HG03175 (cell line): ENCODE data around the gene SQSTM1.

Source experiments
- ATAC-seq: cut with Tn5 transposase; IDR thresholded peaks from one replicate; pipeline ENCODE4 v1.9.1; 2021; ENCODE audit warnings: mild to moderate bottlenecking, moderate library complexity; ENCODE audit not compliant: unreplicated experiment

Gene SQSTM1

GRCh38 chr5:179805070-179805528 lies 15.6 kb upstream of the SQSTM1 start:
- no peak for ATAC-seq

DNA sequence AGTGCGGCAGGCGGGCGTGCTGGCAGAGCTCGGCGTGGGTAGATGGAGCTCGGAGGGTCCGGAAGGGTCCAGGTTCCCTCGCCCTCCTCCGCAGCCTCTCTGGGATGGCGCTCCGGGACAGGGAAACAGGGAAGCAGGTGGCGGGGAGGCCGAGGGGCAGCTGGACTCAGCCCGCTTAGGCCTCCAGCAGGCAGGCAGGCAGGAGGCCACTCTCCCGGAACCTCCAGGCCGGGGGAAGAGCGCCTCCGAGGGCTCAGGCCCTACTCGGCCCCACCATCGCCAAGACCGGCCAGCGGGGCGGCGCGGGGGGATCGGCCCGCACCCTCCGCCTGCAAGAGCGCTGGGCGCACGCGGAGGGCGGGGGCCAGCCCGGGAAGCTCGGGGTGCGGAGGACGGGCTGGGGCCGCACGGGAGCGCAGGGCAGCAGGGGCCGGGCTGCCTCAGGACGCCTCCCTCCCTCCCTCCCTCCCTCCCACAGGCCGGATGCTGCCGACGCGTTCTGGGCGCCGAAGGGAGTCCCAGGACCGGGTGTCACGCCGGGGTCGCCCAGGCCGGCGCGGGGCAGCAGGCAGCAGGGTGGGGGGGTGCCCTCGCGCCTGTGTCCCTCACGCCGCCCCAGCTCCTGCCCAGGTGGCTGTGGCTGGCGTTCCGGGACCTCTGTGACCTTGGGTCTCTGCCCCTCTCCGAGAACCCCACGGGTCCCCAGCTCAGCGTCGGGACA lies 15.0 kb upstream of the SQSTM1 start:
- peak; percentile 31 for ATAC-seq

DNA sequence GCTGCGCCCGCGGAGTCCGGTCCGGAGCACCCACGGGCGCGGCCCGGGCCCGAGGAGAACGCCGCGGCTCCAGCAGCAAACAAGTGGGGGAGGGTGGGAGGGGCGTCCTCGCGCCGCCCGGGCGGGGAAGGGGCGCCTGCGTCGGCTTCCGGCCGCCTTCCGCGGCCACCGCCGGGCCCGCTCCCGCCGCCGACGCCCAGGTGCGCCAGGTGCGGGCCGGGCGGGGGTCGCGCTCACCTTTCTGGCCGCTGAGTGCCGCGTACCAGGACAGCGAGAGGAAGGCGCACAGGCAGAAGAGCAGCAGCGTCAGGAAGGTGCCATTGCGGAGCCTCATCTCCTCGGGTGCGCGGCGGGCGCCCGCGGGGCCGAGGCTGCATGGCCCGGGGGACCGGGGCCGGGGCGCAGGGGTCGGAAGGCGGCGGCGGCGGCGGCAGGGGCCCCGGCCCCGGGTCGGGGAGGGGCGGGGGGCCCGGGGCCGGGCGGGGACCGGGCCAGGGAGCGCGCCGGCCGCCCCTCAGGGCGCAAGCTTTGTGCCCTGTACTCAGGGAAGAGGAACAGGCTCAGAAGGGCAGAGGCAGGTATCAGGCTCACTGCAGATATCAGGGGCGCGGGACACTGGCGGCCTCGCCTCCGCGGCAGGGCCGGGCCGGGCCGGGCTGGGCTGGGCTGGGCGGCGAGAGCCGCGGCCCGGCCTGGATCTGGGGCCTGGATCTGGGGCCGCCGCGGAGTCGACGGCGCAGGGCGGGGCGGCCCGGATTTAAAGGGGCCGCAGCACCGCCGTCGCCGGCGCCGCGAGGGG lies 14.3 kb upstream of the SQSTM1 start, which contains the start of gene MGAT4B:
Gene MGAT4B (minus strand): TSS at position 617 of the 799 bp plus-strand sequence. CDS start 283 bp downstream, at position 334.
- peak; percentile 72 for ATAC-seq

DNA sequence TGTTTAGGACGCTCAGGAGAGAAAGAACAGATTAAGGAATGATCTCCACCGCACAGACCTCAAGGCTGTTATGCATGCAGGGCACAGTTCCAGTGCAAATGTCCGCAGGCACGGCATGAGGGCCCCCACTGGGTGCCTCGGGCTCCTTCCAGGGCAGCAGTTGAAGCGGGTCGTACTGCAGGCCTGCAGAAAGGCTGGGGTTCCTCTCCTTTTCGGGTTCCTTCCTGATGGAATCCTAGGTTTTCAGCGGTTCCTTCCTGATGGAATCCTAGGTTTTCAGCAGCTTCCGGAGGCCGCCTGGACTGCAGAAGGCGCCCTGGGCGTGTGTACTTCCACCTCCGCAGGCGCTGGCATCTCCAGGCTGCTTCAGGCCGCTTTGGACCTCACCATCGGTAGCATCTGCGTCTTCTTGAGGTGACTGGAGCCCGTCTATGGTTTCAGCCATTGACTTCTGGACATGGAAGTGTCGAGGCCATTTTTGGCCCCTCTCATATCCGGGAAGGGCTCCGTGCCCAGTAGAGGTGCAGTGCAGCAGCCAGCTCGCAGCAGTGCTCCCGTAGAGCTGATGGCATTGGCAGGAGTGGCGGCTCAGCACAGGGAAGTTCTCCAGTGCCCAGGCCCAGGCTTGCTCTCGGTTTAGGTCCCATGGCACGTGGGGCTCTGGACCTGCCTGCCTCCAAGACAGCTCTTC lies 8.4 kb upstream of the SQSTM1 start:
- no peak for ATAC-seq

DNA sequence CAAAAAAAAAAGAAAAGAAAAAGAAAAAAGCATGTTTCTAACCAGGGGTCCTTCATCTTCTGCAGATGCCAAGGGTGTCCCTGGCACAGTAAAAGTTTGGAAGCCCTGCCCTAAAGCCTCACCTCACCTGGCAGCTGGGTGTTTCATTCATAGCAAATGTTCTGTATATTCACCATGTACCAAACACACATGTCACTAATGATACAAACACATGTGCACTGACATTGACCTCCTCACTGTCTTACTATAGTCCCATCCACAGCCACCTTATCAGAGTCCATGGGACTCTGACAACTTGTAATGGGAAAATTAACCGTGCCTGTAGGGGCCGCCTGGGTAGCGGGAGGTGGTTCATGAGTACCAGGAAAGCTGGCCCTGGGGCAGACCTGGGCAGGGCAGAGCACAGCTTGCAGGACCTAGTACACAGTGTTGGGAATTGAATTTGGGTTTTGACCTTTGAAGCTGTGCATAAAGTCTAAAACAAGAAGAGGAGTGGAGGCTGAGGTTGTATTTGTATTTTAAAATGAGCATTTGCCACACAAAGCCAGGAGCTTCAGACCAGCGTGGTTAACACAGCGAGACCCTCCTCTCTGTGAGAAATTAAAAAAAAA lies 7.6 kb upstream of the SQSTM1 start:
- no peak for ATAC-seq

- ATAC-seq: no peak
These were observed 6.6 kb upstream of the SQSTM1 start for GRCh38 chr5:179814090-179814489.

DNA sequence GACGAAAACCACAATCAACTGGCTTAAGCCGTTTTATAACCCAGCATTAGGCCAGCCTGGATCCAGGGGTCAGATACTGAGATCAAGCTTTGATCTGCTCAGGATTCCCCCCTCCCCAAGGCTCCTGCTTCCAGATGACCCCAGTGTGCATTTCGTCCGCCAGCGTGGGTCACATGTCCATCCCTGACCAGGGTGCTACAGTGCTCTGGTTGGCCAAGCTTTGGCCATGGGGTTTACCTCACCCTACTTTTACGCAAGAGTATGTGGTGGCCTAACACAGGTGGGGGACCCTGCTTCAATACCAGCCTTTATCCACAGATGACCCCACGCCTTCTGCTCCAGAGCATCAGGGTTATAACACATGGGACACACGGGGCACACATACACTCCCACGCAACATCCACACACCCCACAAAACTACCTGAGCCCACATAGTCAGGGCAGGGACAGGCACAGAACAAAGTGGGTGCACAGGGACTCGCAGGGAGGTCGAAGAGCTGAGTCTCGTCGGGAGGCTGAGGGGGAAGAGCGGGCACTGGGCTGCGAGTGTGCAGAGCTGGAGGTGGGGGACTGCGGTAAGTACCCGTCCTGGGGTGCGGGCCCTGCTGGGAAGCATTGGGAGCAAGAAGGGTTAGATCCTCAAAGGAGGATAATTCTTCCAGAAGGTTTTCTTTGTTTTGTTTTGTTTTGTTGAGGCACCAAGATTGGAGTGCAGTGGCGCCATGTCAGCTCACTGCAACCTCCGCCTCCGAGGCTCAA lies 5.0 kb upstream of the SQSTM1 start:
- no peak for ATAC-seq

- no peak for ATAC-seq
These were observed 4.3 kb upstream of the SQSTM1 start for GRCh38 chr5:179816401-179816795.

DNA sequence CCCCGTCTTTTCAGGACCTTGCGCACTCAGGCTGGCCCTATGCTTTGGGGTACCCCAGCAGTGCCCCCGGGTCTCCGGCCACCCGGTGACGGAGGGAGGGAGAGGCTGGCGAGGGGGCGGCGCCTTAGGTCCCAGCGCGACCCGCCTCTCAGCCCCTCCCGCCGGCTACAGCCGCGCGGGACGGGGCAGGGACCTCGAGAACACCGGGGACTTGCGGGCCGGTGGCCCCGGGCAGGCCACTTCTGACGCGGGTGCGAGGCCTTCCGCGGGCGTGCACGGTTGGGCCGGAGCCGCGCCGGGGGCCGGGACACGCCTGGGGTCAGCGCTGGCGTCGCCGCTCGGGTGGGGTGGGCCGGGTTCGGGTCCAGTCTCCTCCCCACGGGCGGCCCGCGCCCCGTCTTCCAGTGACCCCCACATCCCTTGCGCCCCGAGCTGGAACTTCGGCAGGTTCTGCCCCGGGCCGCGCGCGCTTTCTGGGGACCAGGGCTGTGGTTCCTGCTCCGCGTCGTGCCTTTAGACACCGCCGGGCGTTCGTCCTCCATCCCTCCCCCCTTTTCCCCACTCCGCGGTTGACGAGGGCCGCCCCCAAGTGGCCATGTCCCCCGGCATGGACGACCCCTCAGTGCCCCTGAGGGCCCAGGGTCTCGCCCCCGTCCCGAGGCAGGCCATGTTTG lies 3.8 kb upstream of the SQSTM1 start:
- ATAC-seq: no peak

- ATAC-seq: no peak
These were observed 3.2 kb upstream of the SQSTM1 start for GRCh38 chr5:179817470-179817840.

DNA sequence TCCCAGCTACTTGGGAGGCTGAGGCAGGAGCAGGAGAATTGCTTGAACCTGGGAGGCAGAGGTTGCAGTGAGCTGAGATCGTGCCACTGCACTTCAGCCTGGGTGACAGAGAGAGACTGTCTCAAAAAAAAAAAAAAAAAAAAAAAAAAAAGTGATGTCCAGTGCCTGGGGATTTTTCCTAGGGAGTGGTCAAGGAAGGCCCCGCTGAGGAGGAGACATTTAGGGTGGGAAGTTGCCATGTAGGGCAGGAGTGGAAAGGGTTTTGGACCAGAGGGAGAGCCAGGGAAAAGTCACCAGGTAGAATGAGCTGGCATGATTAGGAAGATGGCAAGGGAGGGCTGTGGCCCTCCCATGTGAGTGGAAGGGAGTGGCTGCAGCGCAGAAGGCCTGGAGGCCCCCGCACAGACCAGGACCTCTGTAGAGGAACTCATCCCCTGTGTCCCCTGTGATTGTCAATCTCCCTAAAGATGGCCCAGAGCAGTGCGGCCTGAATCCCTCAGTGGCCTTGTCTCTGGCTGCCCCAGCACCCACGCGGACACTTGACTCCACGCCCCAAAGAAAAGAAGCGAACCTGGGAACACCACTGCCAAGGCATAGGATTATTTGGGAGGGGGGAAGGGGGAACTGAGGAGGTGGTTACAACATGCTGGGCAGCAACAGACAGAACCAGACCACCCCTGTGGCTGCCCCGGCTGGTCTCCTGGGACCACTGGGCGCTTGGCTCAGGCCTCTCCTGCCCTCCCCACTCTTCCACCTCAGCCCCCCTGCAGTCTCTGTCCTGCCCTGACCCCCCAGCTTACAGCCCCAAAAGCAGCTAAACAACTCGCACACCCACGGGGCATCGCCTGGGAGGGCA lies 2.6 kb upstream of the SQSTM1 start:
- ATAC-seq: no peak

DNA sequence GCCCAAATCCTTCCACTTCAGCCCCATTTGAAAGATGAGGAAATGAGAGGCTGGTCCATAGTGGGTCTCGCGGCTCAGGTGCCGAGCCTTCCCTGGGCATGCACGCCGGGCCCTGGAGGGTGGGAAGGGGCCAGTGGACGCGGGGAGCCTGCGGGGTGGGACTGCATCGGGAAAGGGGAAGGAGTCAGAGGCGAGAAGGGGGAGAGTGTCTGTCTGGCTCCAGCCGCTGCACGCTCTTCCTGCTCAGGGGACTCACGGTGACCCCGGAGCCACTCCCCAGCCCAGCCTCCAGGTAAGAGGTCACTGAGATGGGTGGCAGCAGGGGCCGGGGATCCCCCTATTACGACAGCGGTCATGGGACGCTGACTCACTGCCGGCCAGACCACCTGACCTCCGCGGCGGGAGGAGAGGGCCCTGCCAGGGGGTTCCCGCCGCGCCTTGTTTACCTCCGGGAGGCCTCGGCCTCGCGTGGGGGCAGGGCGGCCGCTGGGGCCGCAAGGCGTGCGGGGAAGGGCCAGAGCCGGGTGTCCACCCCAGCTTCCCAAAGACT lies 1.9 kb upstream of the SQSTM1 start:
- peak; percentile 61 for ATAC-seq

DNA sequence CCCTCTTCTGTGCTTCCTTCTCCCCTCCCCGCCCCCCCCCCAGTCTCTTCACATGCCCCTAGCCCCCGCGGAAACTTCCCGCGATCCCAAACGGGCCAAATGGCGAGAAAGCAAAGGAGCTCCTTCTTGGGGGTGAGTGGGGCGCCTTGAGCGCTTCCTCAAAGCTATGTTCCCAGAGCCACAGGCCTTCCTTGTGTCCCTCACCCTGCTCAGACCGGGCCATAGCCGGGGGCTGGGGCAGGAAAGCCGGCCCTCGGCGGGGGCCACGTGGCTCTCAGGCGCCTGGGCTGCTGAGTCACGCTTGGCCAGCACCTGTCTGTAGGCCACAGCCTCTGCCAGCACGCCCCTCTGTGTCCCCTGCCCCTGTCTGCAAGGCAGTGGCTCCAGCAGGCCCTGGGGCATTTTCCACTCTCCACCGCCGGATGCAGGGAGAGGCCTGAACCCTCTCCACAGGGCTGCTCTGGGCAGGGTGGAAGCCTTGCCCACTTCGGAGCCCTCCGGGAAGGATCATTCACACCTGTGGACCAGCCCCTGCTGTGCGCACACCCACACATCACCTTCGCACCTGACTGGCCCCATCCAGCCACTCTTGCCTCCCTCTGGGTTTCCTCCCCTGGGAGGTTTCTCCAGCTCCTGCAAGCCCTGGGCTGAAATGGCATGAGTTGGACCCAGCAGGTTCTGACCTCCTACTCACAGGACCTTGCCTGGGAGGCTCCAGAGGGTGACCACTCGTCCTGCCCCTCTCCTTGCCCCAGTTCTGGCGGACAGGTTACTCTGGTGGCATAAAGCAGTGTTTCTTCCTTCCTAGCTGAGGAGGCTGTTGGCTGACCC lies 1.2 kb upstream of the SQSTM1 start:
- peak; percentile 22 for ATAC-seq

- ATAC-seq: no peak
These were observed 600 bp upstream of the SQSTM1 start for GRCh38 chr5:179820127-179820482.

- ATAC-seq: peak; percentile 52
These were observed 773 bp downstream of the SQSTM1 start for GRCh38 chr5:179821298-179822058.

DNA sequence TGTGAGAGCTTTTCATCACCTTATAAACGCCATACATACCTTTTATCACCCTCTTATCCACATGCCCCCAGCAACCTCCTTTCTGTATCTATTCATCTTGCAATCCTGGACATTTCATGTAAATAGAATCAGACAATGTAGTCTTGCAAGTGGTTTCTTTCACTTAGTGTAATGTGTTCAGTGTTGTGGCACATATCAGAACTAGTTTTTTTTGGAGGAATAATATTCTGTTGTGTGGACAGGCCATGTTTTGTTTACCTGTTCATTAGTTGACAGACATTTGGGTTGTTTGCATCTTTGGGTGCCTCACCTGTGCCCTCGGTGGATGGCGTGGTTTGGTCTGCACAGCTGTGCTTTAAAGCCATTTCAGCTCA lies 1.3 kb downstream of the SQSTM1 start:
- no peak for ATAC-seq

GRCh38 chr5:179822444-179822990 lies 1.8 kb downstream of the SQSTM1 start:
- ATAC-seq: no peak
